ENCODE results near the gene DCBLD2.

DNA sequence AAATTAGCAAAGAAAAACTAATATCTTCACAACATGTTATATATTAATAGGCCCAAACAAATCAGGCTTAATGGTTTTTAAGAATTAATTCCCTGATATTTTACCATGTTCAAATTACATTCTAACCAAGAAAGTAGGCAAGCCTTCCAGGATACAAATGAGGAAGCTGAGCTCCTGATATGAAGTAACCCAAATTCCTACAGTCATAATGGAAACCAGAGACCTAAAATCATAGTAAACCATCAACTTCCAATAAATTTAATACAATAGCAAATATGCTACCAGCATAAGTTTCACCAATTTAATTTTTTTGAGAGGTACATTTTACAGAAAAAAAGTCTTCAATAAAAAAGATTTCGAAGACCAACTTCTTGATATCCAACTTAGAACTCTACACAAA, 3.8 kb downstream of the DCBLD2 start:
- TF ChIP-seq POLR2AphosphoS5 (IDR thresholded peaks at IDR 0.05; ENCODE audit: low read depth, low read length) (no peak), POLR2A (IDR thresholded peaks at IDR 0.05; ENCODE audit: low read depth, low read length) (no peak), TAF1 (IDR thresholded peaks at IDR 0.05; ENCODE audit: borderline replicate concordance, low read depth, low read length) (no peak)
